ENCODE measurements around the gene MARCHF5. TPM values are rescaled to one million over a fixed set of nuclear protein-coding genes. Genes with fewer than 3 reads are reported as not detected.
"Not testable (repeated sequence)": the region's sequence is repeated elsewhere in the genome, so short reads cannot be mapped to it uniquely, and the experiment has no call there.

Gene MARCHF5
- total RNA-seq, 1 donor from 2014 or later, result 28.0 TPM

- no peak for DNase-seq
- H3K4me3 ChIP-seq, result no peak overlapping the region
- no peaks in the 10 kb centered on the region for H3K9me3 ChIP-seq
- intact Hi-C loops (cut with DNase I), result no loop called here
- no peaks in the 10 kb centered on the region for H3K4me1 ChIP-seq
- no peak for ATAC-seq
- TF ChIP-seq, protein P1, sequence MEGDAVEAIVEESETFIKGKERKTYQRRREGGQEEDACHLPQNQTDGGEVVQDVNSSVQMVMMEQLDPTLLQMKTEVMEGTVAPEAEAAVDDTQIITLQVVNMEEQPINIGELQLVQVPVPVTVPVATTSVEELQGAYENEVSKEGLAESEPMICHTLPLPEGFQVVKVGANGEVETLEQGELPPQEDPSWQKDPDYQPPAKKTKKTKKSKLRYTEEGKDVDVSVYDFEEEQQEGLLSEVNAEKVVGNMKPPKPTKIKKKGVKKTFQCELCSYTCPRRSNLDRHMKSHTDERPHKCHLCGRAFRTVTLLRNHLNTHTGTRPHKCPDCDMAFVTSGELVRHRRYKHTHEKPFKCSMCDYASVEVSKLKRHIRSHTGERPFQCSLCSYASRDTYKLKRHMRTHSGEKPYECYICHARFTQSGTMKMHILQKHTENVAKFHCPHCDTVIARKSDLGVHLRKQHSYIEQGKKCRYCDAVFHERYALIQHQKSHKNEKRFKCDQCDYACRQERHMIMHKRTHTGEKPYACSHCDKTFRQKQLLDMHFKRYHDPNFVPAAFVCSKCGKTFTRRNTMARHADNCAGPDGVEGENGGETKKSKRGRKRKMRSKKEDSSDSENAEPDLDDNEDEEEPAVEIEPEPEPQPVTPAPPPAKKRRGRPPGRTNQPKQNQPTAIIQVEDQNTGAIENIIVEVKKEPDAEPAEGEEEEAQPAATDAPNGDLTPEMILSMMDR (IDR thresholded peaks at IDR 0.05), result no peak
- no peaks in the 10 kb centered on the region for H3K36me3 ChIP-seq
- H3K27me3 ChIP-seq, result no peaks in the 10 kb centered on the region
- H3K27ac ChIP-seq, result no peak overlapping the region
Observed at GRCh38 chr10:92328993-92329392, 38.0 kb downstream of the MARCHF5 start.

DNA sequence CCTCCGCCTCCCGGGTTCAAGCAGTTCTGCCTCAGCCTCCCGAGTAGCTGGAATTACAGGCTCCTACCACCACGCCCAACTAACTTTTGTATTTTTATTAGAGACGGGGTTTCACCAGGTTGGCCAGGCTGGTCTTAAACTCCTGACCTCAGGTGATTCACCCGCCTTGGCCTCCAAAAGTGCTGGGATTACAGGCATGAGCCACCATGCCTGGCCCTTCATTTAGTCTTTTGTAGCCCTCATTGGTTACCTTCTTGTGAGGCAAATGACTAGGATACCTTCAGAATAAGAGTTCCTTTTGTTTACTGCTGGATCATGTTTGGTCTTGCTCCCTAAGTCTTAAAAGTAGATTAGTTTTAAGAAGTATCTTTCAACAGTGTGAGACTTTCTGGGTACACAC is 39.0 kb downstream of the MARCHF5 start:
- H3K9me3 ChIP-seq; H3K36me3 ChIP-seq; H3K4me1 ChIP-seq; H3K4me3 ChIP-seq; DNase-seq; H3K27me3 ChIP-seq; intact Hi-C loops (cut with DNase I); ATAC-seq; H3K27ac ChIP-seq: not testable (repeated sequence)

DNA sequence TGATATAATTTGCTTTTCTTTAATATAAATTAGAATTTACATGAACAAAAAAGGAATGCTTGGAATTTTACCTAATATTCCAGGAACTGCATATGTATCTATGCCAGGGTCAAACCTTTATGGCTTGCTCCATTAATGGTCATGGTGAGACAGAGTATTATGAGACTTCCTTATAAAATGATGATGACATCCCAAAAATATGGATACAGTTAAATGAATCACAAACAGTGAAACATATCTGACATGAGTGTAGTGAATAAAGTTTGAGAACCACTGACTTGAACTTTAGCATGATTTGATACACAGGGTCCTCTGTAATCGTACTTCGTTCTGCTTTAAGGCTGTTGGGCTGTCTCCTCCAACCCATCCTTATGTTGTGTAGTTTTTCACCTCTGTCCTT is 51.8 kb downstream of the MARCHF5 start:
- H3K27ac ChIP-seq, result no peak overlapping the region
- H3K4me3 ChIP-seq, result no peak overlapping the region
- DNase-seq (no peak), ATAC-seq (no peak)
- H3K27me3 ChIP-seq, result no peaks in the 10 kb centered on the region
- H3K36me3 ChIP-seq, result peaks cover 42% of the 10 kb centered on the region
- no peaks in the 10 kb centered on the region for H3K9me3 ChIP-seq
- TF ChIP-seq, protein P1 (IDR thresholded peaks at IDR 0.05), result no peak
- intact Hi-C loops (cut with DNase I), result no loop called here
- no peaks in the 10 kb centered on the region for H3K4me1 ChIP-seq

DNA sequence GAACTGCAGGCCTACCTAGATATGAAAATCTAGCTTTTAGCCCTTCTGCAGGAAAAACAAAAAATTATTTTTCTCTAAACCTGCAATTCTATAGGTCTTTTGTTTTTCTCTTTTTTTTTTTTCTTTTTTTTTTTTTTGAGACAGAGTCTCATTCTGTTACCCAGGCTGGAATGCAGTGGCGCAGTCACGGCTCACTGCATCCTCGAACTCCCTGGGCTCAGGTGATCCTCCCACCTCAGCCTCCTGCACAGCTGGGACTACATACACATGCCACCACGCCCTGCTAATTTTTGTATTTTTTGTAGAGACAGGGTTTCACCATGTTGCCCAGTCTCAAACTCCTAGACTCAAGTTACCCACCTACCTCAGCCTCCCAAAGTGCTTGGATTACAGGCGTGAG is 54.6 kb downstream of the MARCHF5 start:
- H3K27ac ChIP-seq; intact Hi-C loops (cut with DNase I); H3K4me3 ChIP-seq; DNase-seq; ATAC-seq; H3K4me1 ChIP-seq; H3K9me3 ChIP-seq; H3K27me3 ChIP-seq: not testable (repeated sequence)
- H3K36me3 ChIP-seq, result peaks cover 61% of the 10 kb centered on the region

- not testable (repeated sequence) for ATAC-seq
- H3K36me3 ChIP-seq, result peaks cover 62% of the 10 kb centered on the region
Observed at GRCh38 chr10:92347035-92347676, 56.2 kb downstream of the MARCHF5 start.

GRCh38 chr10:92350411-92350810 is 59.4 kb downstream of the MARCHF5 start:
- Histone ChIP-seq H3K4me1 (no peaks in the 10 kb centered on the region), H3K36me3 (peaks cover 41% of the 10 kb centered on the region), H3K4me3 (no peak overlapping the region), H3K9me3 (no peaks in the 10 kb centered on the region), H3K27ac (no peak overlapping the region), H3K27me3 (no peaks in the 10 kb centered on the region)
- DNase-seq (no peak), ATAC-seq (no peak)
- intact Hi-C loops (cut with DNase I), result no loop called here
- TF ChIP-seq, protein P1 (IDR thresholded peaks at IDR 0.05), result no peak

More at GRCh38 chr10:92347035-92347676, 56.2 kb downstream of the MARCHF5 start:
- intact Hi-C loops (cut with DNase I); H3K27me3 ChIP-seq; H3K9me3 ChIP-seq; H3K4me3 ChIP-seq; H3K27ac ChIP-seq; H3K4me1 ChIP-seq; DNase-seq: not testable (repeated sequence)

- no peak overlapping the region for H3K27ac ChIP-seq
- ATAC-seq (no peak), DNase-seq (no peak)
- TF ChIP-seq, protein P1 (IDR thresholded peaks at IDR 0.05), result no peak
- intact Hi-C loops (cut with DNase I), result no loop called here
- H3K36me3 ChIP-seq, result peaks cover 20% of the 10 kb centered on the region
- no peaks in the 10 kb centered on the region for H3K27me3 ChIP-seq
- no peaks in the 10 kb centered on the region for H3K9me3 ChIP-seq
- H3K4me1 ChIP-seq, result no peaks in the 10 kb centered on the region
- no peak overlapping the region for H3K4me3 ChIP-seq
Observed at GRCh38 chr10:92354587-92354986, 63.6 kb downstream of the MARCHF5 start.
